Mucosa of descending colon (tissue), 3 donors: ENCODE data around the gene POC1A. TPM values are rescaled to one million over a fixed set of nuclear protein-coding genes. Genes with fewer than 3 reads are reported as not detected.

Source experiments
- ATAC-seq: fragments of 200-7000 bp; cut with Tn5 transposase; one replicate; pipeline ENCODE4 v1.9.1; 2020; ENCODE audit warnings: mild to moderate bottlenecking, moderate library complexity
- DNase-seq, 3 donors: peaks; one replicate each; pipeline ENCODE4 v3.0.0-alpha.2; 2020
- H3K36me3 ChIP-seq: fragments of 200-600 bp; one replicate; pipeline ENCODE4 v1.8.0; 2021; ENCODE audit warnings: low read depth, mild to moderate bottlenecking
- H3K4me1 ChIP-seq: fragments of 200-600 bp; one replicate; pipeline ENCODE4 v1.8.0; 2021; ENCODE audit warnings: low read depth, mild to moderate bottlenecking
- H3K4me3 ChIP-seq: fragments of 200-600 bp; one replicate; pipeline ENCODE4 v1.8.0; 2021; ENCODE audit warnings: mild to moderate bottlenecking
- H3K9me3 ChIP-seq: fragments of 200-600 bp; one replicate; pipeline ENCODE4 v1.8.0; 2021; ENCODE audit warnings: mild to moderate bottlenecking
- CTCF ChIP-seq: fragments of 200-600 bp; IDR thresholded peaks from one replicate; pipeline ENCODE4 v1.8.0; 2022; ENCODE audit warnings: antibody characterized with exemption, mild to moderate bottlenecking
- intact Hi-C, 2 donors: fragments of 100-400 bp; cut with DNase I in 1 of 2; cut with micrococcal nuclease in 1 of 2; formaldehyde crosslinking; loops; one replicate each; pipeline versions ENCODE4 v1.11.0 to v1.11.1; 2022; cut with DNase I, micrococcal nuclease
- total RNA-seq, 3 donors: library from RNA; stranded (reverse); fragmentation: NEBNext Ultra II Directional in 2 of 3; extraction: Animal tissue kit (Norgen Biotek cat#: 25700) in 2 of 3; gene quantifications; one replicate each; pipeline versions ENCODE4 v1.2.1 to v1.2.4, GENCODE V29; 2021 to 2023
- donor health status: DM: no; HTN: no; CAD: no; lungs with moderate emphysema.
- donor health status: DM: no; HTN: no; CAD: no.
- donor health status: DM: no; HTN: yes; CAD: no.

Gene POC1A
- total RNA-seq, 3 donors from 2014 or later: 2.9 to 12.1 (median 7.7) TPM

GRCh38 chr3:52097851-52098507, 56.2 kb downstream of the POC1A start:
- no peak for TF ChIP-seq CTCF
- Histone ChIP-seq H3K4me3 (no peak overlapping the region), H3K4me1 (no peaks in the 10 kb centered on the region), H3K9me3 (no peaks in the 10 kb centered on the region), H3K36me3 (no peaks in the 10 kb centered on the region)
- no peak for ATAC-seq
- intact Hi-C loops: no loop called here
- peak in 1 of 3 donors; percentile 1 for DNase-seq

- H3K4me1 ChIP-seq: no peaks in the 10 kb centered on the region
- H3K9me3 ChIP-seq: no peaks in the 10 kb centered on the region
- no peak for ATAC-seq
- intact Hi-C loops: no loop called here
- no peak for TF ChIP-seq CTCF
- H3K4me3 ChIP-seq: no peak overlapping the region
- no peaks in the 10 kb centered on the region for H3K36me3 ChIP-seq
- DNase-seq: peak in 1 of 3 donors; percentile 2
These were observed 58.0 kb downstream of the POC1A start for GRCh38 chr3:52095990-52096775.

- DNase-seq (peak in 1 of 3 donors; percentile 3), ATAC-seq (no peak)
- Histone ChIP-seq H3K36me3 (no peaks in the 10 kb centered on the region), H3K4me1 (no peaks in the 10 kb centered on the region), H3K4me3 (no peak overlapping the region), H3K9me3 (no peaks in the 10 kb centered on the region)
- intact Hi-C loops: no loop called here
- TF ChIP-seq CTCF: no peak
These were observed 59.4 kb downstream of the POC1A start for GRCh38 chr3:52094571-52095485.

GRCh38 chr3:52093756-52094545, 60.3 kb downstream of the POC1A start:
- Histone ChIP-seq H3K4me1 (no peaks in the 10 kb centered on the region), H3K36me3 (no peaks in the 10 kb centered on the region), H3K4me3 (no peak overlapping the region), H3K9me3 (no peaks in the 10 kb centered on the region)
- ATAC-seq: no peak
- no peak for TF ChIP-seq CTCF
- intact Hi-C loops: no loop called here
- DNase-seq: peak in 2 of 3 donors; percentile 12 to 27

GRCh38 chr3:52092891-52093290, 61.3 kb downstream of the POC1A start:
- no peaks in the 10 kb centered on the region for H3K9me3 ChIP-seq
- DNase-seq: peak in 2 of 3 donors; percentile 7 to 23
- intact Hi-C loops: no loop called here
- no peak for ATAC-seq
- no peaks in the 10 kb centered on the region for H3K36me3 ChIP-seq
- no peaks in the 10 kb centered on the region for H3K4me1 ChIP-seq
- no peak for TF ChIP-seq CTCF
- H3K4me3 ChIP-seq: no peak overlapping the region
